Esophagus squamous epithelium (tissue), 4 donors: ENCODE measurements around the gene TEX19.

ENCODE experiments used
- POLR2A ChIP-seq, 4 donors: fragments of 450-650 bp; IDR thresholded peaks; one replicate each; pipeline ENCODE4 v1.6.1; 2017; ENCODE audit warnings: antibody characterized with exemption in 4 of 4, mild to moderate bottlenecking in 4 of 4, moderate library complexity in 3 of 4
- TF ChIP-seq, protein P1 (sequence below), 6 experiments: fragments of 450-650 bp in 4 of 6; fragments of 200-600 bp in 2 of 6; sonication (generic) in 2 of 6; IDR thresholded peaks; one replicate each; pipeline ENCODE4 v1.5.1; 2016 to 2019; ENCODE audit warnings: antibody characterized with exemption in 6 of 6, mild to moderate bottlenecking in 4 of 6, moderate library complexity in 4 of 6

DNA sequence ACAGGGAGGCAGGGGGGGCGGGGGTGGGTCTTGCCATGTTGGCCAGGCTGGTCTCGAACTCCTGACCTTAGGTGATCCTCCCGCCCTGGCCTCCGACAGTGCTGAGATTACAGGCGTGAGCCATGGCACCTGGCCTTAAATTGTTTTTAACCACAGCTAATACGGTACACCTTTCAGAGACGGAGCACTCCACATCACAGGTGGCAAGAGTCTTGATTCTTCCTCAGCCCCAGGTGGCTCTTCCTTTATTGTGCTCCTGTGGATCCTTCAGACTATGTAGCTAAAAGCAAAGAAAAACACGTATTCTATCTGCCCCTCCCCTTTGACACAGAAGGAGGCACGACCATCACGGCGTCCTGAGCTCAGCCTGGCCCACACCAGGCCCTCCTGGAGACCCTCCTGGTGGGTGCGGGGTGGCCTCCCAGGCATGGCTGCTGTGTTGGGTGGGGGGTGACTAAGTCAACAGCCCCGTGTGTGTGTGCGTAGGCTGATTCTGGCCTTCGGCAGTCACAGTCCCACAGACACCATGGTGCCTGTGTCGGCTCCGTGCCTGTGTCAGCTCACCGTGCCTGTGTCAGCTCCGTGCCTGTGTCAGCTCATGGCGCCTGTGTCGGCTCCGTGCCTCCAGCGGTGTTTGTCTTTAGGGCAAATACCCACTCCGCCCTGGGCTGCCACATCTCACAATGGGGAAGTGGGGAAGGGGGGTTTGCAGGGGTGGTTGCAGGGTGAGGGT lies 14.7 kb upstream of the TEX19 start:
- TF ChIP-seq, protein P1, sequence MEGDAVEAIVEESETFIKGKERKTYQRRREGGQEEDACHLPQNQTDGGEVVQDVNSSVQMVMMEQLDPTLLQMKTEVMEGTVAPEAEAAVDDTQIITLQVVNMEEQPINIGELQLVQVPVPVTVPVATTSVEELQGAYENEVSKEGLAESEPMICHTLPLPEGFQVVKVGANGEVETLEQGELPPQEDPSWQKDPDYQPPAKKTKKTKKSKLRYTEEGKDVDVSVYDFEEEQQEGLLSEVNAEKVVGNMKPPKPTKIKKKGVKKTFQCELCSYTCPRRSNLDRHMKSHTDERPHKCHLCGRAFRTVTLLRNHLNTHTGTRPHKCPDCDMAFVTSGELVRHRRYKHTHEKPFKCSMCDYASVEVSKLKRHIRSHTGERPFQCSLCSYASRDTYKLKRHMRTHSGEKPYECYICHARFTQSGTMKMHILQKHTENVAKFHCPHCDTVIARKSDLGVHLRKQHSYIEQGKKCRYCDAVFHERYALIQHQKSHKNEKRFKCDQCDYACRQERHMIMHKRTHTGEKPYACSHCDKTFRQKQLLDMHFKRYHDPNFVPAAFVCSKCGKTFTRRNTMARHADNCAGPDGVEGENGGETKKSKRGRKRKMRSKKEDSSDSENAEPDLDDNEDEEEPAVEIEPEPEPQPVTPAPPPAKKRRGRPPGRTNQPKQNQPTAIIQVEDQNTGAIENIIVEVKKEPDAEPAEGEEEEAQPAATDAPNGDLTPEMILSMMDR (IDR thresholded peaks at IDR 0.05), result no peak
- TF ChIP-seq POLR2A (IDR thresholded peaks at IDR 0.05), result no peak
